Measurements from ENCODE around the gene MDFIC2.

Gene MDFIC2

DNA sequence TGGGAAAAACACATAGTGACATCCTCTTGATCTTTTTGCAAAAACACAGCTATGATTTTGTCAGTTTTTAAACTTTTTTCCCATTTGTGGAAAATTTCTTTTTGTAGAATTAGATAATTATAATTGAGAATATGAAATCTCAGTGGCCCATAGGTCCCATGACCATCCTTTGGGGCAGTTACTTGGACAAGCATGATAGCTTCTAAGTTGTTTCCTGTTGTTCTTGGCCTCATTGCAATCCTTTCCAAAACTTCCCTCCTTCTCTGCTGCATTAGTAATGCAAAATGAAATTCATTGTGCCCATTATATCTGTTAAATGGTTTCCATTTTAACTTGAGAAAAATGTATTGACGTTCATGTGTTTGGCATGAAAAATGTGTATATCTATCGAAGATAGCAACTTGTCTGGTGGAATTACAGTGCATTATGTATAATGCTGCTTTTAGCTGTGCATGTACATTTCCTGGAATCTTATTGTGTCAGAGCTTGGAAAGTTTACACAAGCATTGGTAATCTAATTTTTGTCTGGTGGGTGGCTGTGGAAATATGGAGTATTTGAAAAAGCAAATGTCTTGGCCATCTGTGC lies 70.0 kb downstream of the MDFIC2 start:
- Histone ChIP-seq H4K20me1 (ENCODE audit: insufficient read depth, low read length) (no peaks in the 10 kb centered on the region), H3K4me2 (ENCODE audit: insufficient read depth, low read length) (no peak overlapping the region), H3K27me3 (ENCODE audit: insufficient read depth, low read length, poor library complexity) (peaks cover 3% of the 10 kb centered on the region), H3K36me3 (ENCODE audit: insufficient read depth, low read length) (no peaks in the 10 kb centered on the region), H3K9ac (ENCODE audit: low read depth, low read length) (no peak overlapping the region), H2AFZ (ENCODE audit: low read depth, low read length) (no peak overlapping the region), H3K79me2 (ENCODE audit: insufficient read depth, low read length) (no peaks in the 10 kb centered on the region), H3K9me3 (ENCODE audit: insufficient read depth, low read length, severe bottlenecking) (no peaks in the 10 kb centered on the region), H3K4me1 (ENCODE audit: insufficient read depth, low read length) (no peaks in the 10 kb centered on the region), H3K27ac (ENCODE audit: low read length) (no peak overlapping the region), H3K4me3 (ENCODE audit: low read depth in 1 of 2, low read length in 2 of 2) (no peak overlapping the region)
- ATAC-seq (ENCODE audit: insufficient read depth, low read depth) (no peak), DNase-seq (no peak)
- TF ChIP-seq CTCF (IDR thresholded peaks at IDR 0.05; ENCODE audit: borderline replicate concordance, extremely low read depth, low read length, poor library complexity, severe bottlenecking) (no peak), EZH2 (IDR thresholded peaks at IDR 0.05; ENCODE audit: borderline replicate concordance, low read depth, low read length, severe bottlenecking) (no peak)

DNA sequence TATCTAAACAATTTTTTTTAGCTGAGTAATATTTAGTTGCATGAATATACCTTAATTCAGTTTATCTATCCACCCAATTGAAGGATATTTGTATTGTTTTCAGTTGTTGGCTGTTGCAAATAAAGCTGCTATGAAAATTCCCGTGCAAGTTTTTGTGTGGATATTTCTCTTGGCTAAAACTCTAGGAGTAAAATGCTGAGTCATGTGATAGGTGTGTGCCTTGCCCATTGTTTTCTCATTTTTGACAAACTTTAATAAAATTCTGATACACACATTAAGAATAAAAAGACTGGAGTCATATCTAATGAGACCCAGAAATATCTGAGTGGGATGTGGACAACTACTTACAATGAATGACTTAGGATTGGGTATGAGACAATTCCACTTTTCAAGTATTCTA lies 78.6 kb downstream of the MDFIC2 start:
- no peaks in the 10 kb centered on the region for H3K36me3 ChIP-seq (ENCODE audit: insufficient read depth, low read length)
- DNase-seq (no peak), ATAC-seq (ENCODE audit: insufficient read depth, low read depth) (no peak)
- H3K9ac ChIP-seq (ENCODE audit: low read depth, low read length): no peak overlapping the region
- H4K20me1 ChIP-seq (ENCODE audit: insufficient read depth, low read length): no peaks in the 10 kb centered on the region
- H2AFZ ChIP-seq (ENCODE audit: low read depth, low read length): no peak overlapping the region
- no peak for TF ChIP-seq CTCF (IDR thresholded peaks at IDR 0.05; ENCODE audit: borderline replicate concordance, extremely low read depth, low read length, poor library complexity, severe bottlenecking)
- no peak for TF ChIP-seq EZH2 (IDR thresholded peaks at IDR 0.05; ENCODE audit: borderline replicate concordance, low read depth, low read length, severe bottlenecking)
- H3K27me3 ChIP-seq (ENCODE audit: insufficient read depth, low read length, poor library complexity): no peaks in the 10 kb centered on the region
- no peak overlapping the region for H3K4me3 ChIP-seq (ENCODE audit: low read depth in 1 of 2, low read length in 2 of 2)
- no peaks in the 10 kb centered on the region for H3K79me2 ChIP-seq (ENCODE audit: insufficient read depth, low read length)
- no peak overlapping the region for H3K27ac ChIP-seq (ENCODE audit: low read length)
- no peaks in the 10 kb centered on the region for H3K9me3 ChIP-seq (ENCODE audit: insufficient read depth, low read length, severe bottlenecking)
- H3K4me1 ChIP-seq (ENCODE audit: insufficient read depth, low read length): no peaks in the 10 kb centered on the region
- H3K4me2 ChIP-seq (ENCODE audit: insufficient read depth, low read length): no peak overlapping the region

GRCh38 chr3:70233112-70233511 lies 79.3 kb downstream of the MDFIC2 start:
- no peak for TF ChIP-seq EZH2 (IDR thresholded peaks at IDR 0.05; ENCODE audit: borderline replicate concordance, low read depth, low read length, severe bottlenecking)
- TF ChIP-seq CTCF (IDR thresholded peaks at IDR 0.05; ENCODE audit: borderline replicate concordance, extremely low read depth, low read length, poor library complexity, severe bottlenecking): no peak
- H3K36me3 ChIP-seq (ENCODE audit: insufficient read depth, low read length): no peaks in the 10 kb centered on the region
- ATAC-seq (ENCODE audit: insufficient read depth, low read depth) (no peak), DNase-seq (no peak)
- no peak overlapping the region for H3K27ac ChIP-seq (ENCODE audit: low read length)
- H3K4me2 ChIP-seq (ENCODE audit: insufficient read depth, low read length): no peak overlapping the region
- no peaks in the 10 kb centered on the region for H3K79me2 ChIP-seq (ENCODE audit: insufficient read depth, low read length)
- H3K4me3 ChIP-seq (ENCODE audit: low read depth in 1 of 2, low read length in 2 of 2): no peak overlapping the region
- H3K4me1 ChIP-seq (ENCODE audit: insufficient read depth, low read length): no peaks in the 10 kb centered on the region
- H3K27me3 ChIP-seq (ENCODE audit: insufficient read depth, low read length, poor library complexity): no peaks in the 10 kb centered on the region
- H4K20me1 ChIP-seq (ENCODE audit: insufficient read depth, low read length): no peaks in the 10 kb centered on the region
- no peak overlapping the region for H3K9ac ChIP-seq (ENCODE audit: low read depth, low read length)
- H3K9me3 ChIP-seq (ENCODE audit: insufficient read depth, low read length, severe bottlenecking): no peaks in the 10 kb centered on the region
- H2AFZ ChIP-seq (ENCODE audit: low read depth, low read length): no peak overlapping the region

All from DND-41 (cell line).